K562 (cell line): ENCODE data around the gene ZNF154. TPM values are rescaled to one million over a fixed set of nuclear protein-coding genes. Genes with fewer than 3 reads are reported as not detected.

Source experiments
- ADNP ChIP-seq: fragments of 200-800 bp; sonication (Bioruptor generic); IDR thresholded peaks from 2 replicates; pipeline ENCODE4 v1.6.1; 2016; ENCODE audit warnings: missing genetic modification characterization, missing compliant biosample characterization
- CBFA2T2 ChIP-seq: fragments of 450-650 bp; conservative IDR thresholded peaks from 2 replicates; pipeline ENCODE4 v1.6.1; 2017; ENCODE audit warnings: mild to moderate bottlenecking
- CHCHD3 ChIP-seq: fragments of 250-450 bp; sonication (Bioruptor Pico); IDR thresholded peaks from 2 replicates; pipeline ENCODE4 v2.1.2; 2022; ENCODE audit warnings: mild to moderate bottlenecking
- CREM ChIP-seq: IDR thresholded peaks from 2 replicates; pipeline ENCODE4 v1.6.1; 2014; ENCODE audit warnings: antibody characterized with exemption, low read depth
- DDX20 ChIP-seq: fragments of 450-650 bp; IDR thresholded peaks from 2 replicates; pipeline ENCODE4 v1.6.1; 2016; ENCODE audit warnings: missing genetic modification characterization, low read depth, mild to moderate bottlenecking, missing compliant biosample characterization, moderate library complexity
- ETV5 ChIP-seq: sonication (generic); formaldehyde crosslinking; IDR thresholded peaks from 2 replicates; pipeline ENCODE4 v1.4.0; 2020; ENCODE audit warnings: low read depth, mild to moderate bottlenecking, missing genetic modification reagents
- KLF6 ChIP-seq: fragments of 250-450 bp; sonication (Bioruptor Pico); IDR thresholded peaks from 2 replicates; pipeline ENCODE4 v1.4.0; 2020; ENCODE audit warnings: mild to moderate bottlenecking, moderate library complexity, borderline replicate concordance
- MED1 ChIP-seq: sonication (generic); formaldehyde crosslinking; IDR thresholded peaks from 2 replicates; pipeline ENCODE4 v1.8.1; 2023; ENCODE audit warnings: missing genetic modification reagents, borderline replicate concordance
- NONO ChIP-seq, 2 experiments: fragments of 200-400 bp in 1 of 2; fragments of 450-650 bp in 1 of 2; formaldehyde crosslinking in 1 of 2; IDR thresholded peaks; 2 replicates each; pipeline ENCODE4 v1.6.1; 2017; ENCODE audit warnings: low read depth in 2 of 2, mild to moderate bottlenecking in 2 of 2, moderate library complexity in 2 of 2, low read length in 1 of 2
- PML ChIP-seq: IDR thresholded peaks from 2 replicates; pipeline ENCODE4 v1.6.1; 2012; ENCODE audit warnings: low read length, inconsistent platforms
- RBBP5 ChIP-seq: fragments of 200-600 bp; sonication (generic); IDR thresholded peaks from 2 replicates; pipeline ENCODE4 v1.6.1; 2012; ENCODE audit warnings: borderline replicate concordance, mild to moderate bottlenecking, low read length, control low read depth, inconsistent platforms; ENCODE audit not compliant: insufficient read depth, poor library complexity, severe bottlenecking
- RBFOX2 ChIP-seq: fragments of 200-400 bp; formaldehyde crosslinking; IDR thresholded peaks from 2 replicates; pipeline ENCODE4 v1.6.1; 2017; ENCODE audit warnings: low read depth, mild to moderate bottlenecking, low read length, moderate library complexity
- RBM39 ChIP-seq: fragments of 200-400 bp; formaldehyde crosslinking; optimal IDR thresholded peaks from 2 replicates; pipeline ENCODE3; 2018; ENCODE audit warnings: low read depth, low read length
- SMARCC2 ChIP-seq: fragments of 450-650 bp; IDR thresholded peaks from 2 replicates; pipeline ENCODE4 v1.6.1; 2017; ENCODE audit warnings: antibody characterized with exemption, moderate library complexity, mild to moderate bottlenecking, low read depth
- STAT5A ChIP-seq: IDR thresholded peaks from 2 replicates; pipeline ENCODE4 v1.6.1; 2012; ENCODE audit warnings: low read length, inconsistent platforms, borderline replicate concordance
- ZFP30 ChIP-seq: fragments of 250-450 bp; sonication (Bioruptor Pico); IDR thresholded peaks from 2 replicates; pipeline ENCODE4 v1.8.0; 2022; ENCODE audit warnings: moderate library complexity, mild to moderate bottlenecking, inconsistent platforms, borderline replicate concordance
- ZNF143 ChIP-seq: sonication (generic); formaldehyde crosslinking; IDR thresholded peaks from 2 replicates; pipeline ENCODE4 v1.9.0; 2022; ENCODE audit warnings: mild to moderate bottlenecking, missing genetic modification reagents
- polyA plus RNA-seq, 8 experiments: library from polyadenylated mRNA; depleted of rRNA in 4 of 8; stranded (reverse) in 5 of 8; unstranded in 3 of 8; fragments of >200 nt; fragmentation: Nextera tagmentation in 2 of 8; fragmentation: Illumina TruSeq in 1 of 8; extraction: Ambion mirVana in 2 of 8; extraction: Trizol in 1 of 8; gene quantifications; 2 replicates each; pipeline versions ENCODE4 v1.2.1 to v1.2.3, GENCODE V29; 2011 to 2014; ENCODE audit warnings: inconsistent platforms in 1 of 8, missing spikeins in 1 of 8
- total RNA-seq, 7 experiments: library from RNA; depleted of rRNA in 6 of 7; stranded (reverse); fragments of >200 nt in 6 of 7; fragmentation: Illumina TruSeq in 2 of 7; extraction: Trizol in 2 of 7; gene quantifications; 2 replicates each; pipeline versions ENCODE4 v1.2.1 to v1.2.3, GENCODE V29; 2011 to 2021; ENCODE audit warnings: low replicate concordance in 1 of 7
- TF ChIP-seq, protein P1 (sequence below): sonication (generic); formaldehyde crosslinking; IDR thresholded peaks from 2 replicates; pipeline ENCODE4 v1.8.1; 2022; ENCODE audit warnings: missing genetic modification reagents
- TF ChIP-seq, protein P2 (sequence below): IDR thresholded peaks from 2 replicates; pipeline ENCODE4 v1.6.1; 2011; ENCODE audit warnings: borderline replicate concordance, low read depth, mild to moderate bottlenecking, moderate library complexity, low read length; ENCODE audit not compliant: insufficient read depth, poor library complexity, severe bottlenecking
- TF ChIP-seq, protein P3 (sequence below): fragments of 450-650 bp; IDR thresholded peaks from 2 replicates; pipeline ENCODE4 v1.6.1; 2017; ENCODE audit warnings: antibody characterized with exemption
- TF ChIP-seq, protein P4 (sequence below): fragments of 450-650 bp; formaldehyde crosslinking; conservative IDR thresholded peaks from 2 replicates; pipeline ENCODE4 v1.4.0; 2022; ENCODE audit warnings: mild to moderate bottlenecking, missing genetic modification characterization

ZNF154 gene
- total and polyA plus RNA-seq, 9 of the 15 experiments (the other 6 are each of a cell fraction or from before 2014, with no cell fraction given), result 0.06 to 0.11 (median 0.07) TPM; not detected in 6

- TF ChIP-seq RBBP5, result peak; percentile 77
- TF ChIP-seq ADNP, result no peak
- TF ChIP-seq RBM39, result no peak
- TF ChIP-seq ETV5 (CRISPR knock-in tag), result peak; percentile 74; the same call in 1 of the 2 replicates
- TF ChIP-seq SMARCC2, result no peak
- no peak for TF ChIP-seq CHCHD3 (CRISPR knock-in tag)
- TF ChIP-seq ZFP30 (CRISPR knock-in tag), result no peak
- peak; percentile 45; the same call in 1 of the 2 replicates for TF ChIP-seq PML
- TF ChIP-seq, protein P1, sequence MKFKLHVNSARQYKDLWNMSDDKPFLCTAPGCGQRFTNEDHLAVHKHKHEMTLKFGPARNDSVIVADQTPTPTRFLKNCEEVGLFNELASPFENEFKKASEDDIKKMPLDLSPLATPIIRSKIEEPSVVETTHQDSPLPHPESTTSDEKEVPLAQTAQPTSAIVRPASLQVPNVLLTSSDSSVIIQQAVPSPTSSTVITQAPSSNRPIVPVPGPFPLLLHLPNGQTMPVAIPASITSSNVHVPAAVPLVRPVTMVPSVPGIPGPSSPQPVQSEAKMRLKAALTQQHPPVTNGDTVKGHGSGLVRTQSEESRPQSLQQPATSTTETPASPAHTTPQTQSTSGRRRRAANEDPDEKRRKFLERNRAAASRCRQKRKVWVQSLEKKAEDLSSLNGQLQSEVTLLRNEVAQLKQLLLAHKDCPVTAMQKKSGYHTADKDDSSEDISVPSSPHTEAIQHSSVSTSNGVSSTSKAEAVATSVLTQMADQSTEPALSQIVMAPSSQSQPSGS (CRISPR knock-in tag), result no peak
- TF ChIP-seq MED1 (CRISPR knock-in tag), result no peak
- TF ChIP-seq, protein P2, sequence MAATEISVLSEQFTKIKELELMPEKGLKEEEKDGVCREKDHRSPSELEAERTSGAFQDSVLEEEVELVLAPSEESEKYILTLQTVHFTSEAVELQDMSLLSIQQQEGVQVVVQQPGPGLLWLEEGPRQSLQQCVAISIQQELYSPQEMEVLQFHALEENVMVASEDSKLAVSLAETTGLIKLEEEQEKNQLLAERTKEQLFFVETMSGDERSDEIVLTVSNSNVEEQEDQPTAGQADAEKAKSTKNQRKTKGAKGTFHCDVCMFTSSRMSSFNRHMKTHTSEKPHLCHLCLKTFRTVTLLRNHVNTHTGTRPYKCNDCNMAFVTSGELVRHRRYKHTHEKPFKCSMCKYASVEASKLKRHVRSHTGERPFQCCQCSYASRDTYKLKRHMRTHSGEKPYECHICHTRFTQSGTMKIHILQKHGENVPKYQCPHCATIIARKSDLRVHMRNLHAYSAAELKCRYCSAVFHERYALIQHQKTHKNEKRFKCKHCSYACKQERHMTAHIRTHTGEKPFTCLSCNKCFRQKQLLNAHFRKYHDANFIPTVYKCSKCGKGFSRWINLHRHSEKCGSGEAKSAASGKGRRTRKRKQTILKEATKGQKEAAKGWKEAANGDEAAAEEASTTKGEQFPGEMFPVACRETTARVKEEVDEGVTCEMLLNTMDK, result no peak
- no peak for TF ChIP-seq NONO (IDR thresholded peaks at IDR 0.05; ENCODE audit: low read depth in 2 of 2, low read length in 1 of 2)
- TF ChIP-seq, protein P3, sequence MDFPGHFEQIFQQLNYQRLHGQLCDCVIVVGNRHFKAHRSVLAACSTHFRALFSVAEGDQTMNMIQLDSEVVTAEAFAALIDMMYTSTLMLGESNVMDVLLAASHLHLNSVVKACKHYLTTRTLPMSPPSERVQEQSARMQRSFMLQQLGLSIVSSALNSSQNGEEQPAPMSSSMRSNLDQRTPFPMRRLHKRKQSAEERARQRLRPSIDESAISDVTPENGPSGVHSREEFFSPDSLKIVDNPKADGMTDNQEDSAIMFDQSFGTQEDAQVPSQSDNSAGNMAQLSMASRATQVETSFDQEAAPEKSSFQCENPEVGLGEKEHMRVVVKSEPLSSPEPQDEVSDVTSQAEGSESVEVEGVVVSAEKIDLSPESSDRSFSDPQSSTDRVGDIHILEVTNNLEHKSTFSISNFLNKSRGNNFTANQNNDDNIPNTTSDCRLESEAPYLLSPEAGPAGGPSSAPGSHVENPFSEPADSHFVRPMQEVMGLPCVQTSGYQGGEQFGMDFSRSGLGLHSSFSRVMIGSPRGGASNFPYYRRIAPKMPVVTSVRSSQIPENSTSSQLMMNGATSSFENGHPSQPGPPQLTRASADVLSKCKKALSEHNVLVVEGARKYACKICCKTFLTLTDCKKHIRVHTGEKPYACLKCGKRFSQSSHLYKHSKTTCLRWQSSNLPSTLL, result no peak
- no peak for TF ChIP-seq STAT5A
- peak; percentile 84 for TF ChIP-seq RBFOX2
- TF ChIP-seq CBFA2T2, result no peak
- TF ChIP-seq, protein P4, sequence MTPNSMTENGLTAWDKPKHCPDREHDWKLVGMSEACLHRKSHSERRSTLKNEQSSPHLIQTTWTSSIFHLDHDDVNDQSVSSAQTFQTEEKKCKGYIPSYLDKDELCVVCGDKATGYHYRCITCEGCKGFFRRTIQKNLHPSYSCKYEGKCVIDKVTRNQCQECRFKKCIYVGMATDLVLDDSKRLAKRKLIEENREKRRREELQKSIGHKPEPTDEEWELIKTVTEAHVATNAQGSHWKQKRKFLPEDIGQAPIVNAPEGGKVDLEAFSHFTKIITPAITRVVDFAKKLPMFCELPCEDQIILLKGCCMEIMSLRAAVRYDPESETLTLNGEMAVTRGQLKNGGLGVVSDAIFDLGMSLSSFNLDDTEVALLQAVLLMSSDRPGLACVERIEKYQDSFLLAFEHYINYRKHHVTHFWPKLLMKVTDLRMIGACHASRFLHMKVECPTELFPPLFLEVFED, result no peak
- peak; percentile 88 for TF ChIP-seq ZNF143 (CRISPR knock-in tag)
- no peak for TF ChIP-seq DDX20 (tag)
- no peak for TF ChIP-seq KLF6 (CRISPR knock-in tag)
- TF ChIP-seq CREM, result peak; percentile 81
Observed at GRCh38 chr19:57746580-57747471, 37.8 kb upstream of the ZNF154 start, which contains the start of gene ZNF776 (continued).
